HS-27A (cell line): ENCODE data around the gene DDX25.

Experiments used
- DNase-seq: peaks from one replicate; pipeline ENCODE4 v3.0.0-alpha.2; 2012; ENCODE audit warnings: low read depth, missing footprints

DDX25 gene

DNA sequence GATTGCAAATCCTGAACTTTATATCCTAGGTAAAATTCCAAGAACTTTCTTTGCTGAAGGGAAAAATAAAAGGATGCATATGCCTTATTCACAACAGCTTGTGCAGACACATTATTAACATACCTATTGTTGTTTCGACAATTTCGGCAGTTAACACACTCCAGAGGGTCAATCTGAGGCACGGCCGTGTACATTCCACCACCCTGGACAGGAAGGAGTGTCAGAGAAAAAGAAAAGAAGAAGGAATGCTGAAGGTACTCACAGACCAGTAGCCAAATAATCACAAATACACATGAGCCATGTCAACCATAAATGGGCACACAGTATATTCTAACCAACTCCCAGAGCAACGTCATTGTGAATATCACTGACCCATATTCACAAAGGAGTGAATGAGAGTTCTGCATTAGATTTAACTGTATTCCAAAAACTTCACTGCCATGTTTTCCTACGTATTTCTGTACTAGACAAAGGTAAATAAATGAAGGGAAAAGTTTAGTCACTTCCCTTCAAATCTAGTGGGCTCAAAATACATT, 73.9 kb downstream of the DDX25 start:
- DNase-seq: no peak
